COLO829 (cell line): Measurements from ENCODE around the gene DNAJC4.

Source experiments
- DNase-seq: peaks from one replicate; pipeline ENCODE4 v3.0.0; 2012; ENCODE audit warnings: low spot score

Gene DNAJC4

DNA sequence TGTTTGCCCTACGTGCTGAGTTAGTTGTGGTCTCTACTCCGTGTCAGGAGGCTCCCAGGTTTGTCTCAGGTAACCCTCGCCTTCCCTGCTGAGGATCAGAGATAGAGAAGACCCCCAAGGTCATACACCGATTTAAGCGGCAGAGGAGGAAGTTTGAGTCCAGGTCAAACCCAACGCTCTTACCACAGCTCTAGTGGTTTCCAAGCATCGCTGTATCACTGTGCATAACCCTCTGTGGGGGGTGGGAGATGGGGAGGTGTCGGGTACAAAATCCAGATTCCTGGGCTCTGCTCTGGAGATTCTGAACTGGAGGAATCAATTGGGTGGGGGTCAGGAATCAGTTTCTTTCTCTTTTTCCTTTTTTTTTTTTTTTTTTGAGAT, 627 bp downstream of the DNAJC4 start:
- no peak for DNase-seq

DNA sequence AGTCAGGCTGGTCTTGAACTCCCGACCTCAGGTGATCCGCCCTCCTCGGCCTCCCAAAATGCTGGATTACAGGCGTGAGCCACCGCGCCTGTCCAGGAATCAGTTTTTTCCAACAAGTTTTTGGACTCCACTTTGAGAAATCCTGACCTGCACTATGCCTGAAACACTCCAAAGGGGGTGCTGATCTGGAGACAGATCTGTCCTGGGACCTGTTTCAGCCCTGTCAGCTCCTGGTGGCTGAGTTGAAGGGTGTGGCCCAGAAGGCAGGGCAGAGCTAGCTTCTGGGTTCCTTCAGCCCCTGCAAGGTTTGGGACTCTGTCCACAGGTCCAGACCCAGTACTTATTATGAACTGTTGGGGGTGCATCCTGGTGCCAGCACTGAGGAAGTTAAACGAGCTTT, 1.2 kb downstream of the DNAJC4 start:
- DNase-seq = no peak

DNA sequence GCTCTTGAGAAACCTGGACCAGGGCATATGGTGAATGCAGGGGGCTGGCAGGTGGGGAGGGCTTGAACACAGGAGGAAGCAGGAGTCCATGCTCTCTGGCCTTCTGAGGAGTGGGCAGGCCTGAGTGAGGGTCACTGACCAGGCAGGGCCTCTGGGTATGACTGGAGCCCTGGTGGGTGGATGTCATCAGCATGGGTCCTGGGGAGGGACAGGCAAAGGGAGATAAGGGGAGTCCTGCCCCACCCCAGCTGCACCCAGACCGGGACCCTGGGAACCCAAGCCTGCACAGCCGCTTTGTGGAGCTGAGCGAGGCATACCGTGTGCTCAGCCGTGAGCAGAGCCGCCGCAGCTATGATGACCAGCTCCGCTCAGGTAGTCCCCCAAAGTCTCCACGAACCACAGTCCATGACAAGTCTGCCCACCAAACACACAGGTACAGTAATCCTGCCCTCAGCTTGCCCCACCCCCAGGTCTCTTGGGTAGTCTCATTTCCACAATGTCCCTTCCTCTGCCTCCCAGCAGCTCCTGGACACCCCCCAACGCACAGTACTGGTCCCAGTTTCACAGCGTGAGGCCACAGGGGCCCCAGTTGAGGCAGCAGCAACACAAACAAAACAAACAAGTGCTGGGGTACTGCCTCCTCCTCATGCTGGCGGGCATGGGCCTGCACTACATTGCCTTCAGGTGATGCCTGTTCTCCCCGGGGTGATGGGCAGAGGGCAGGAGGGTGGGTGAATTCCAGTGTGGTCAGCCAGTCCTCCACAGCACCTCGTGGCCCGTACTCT, 2.0 kb downstream of the DNAJC4 start:
- no peak for DNase-seq

DNA sequence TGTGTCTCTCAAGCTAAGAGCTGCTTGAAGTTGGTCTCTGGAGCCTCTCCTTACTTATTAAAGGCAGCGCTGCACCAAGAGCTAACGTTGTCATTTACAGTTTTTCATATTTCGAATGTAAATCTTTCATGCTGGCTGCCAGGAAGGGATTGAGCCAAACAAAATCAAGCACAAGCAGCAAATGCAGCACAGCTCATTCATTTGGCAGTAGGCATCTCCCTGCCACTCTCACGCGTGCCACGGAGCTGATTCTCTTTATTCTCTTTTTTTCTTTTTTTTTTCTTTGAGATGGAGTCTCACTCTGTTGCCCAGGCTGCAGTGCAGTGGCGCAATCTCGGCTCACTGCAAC, 2.6 kb downstream of the DNAJC4 start:
- DNase-seq = no peak

DNA sequence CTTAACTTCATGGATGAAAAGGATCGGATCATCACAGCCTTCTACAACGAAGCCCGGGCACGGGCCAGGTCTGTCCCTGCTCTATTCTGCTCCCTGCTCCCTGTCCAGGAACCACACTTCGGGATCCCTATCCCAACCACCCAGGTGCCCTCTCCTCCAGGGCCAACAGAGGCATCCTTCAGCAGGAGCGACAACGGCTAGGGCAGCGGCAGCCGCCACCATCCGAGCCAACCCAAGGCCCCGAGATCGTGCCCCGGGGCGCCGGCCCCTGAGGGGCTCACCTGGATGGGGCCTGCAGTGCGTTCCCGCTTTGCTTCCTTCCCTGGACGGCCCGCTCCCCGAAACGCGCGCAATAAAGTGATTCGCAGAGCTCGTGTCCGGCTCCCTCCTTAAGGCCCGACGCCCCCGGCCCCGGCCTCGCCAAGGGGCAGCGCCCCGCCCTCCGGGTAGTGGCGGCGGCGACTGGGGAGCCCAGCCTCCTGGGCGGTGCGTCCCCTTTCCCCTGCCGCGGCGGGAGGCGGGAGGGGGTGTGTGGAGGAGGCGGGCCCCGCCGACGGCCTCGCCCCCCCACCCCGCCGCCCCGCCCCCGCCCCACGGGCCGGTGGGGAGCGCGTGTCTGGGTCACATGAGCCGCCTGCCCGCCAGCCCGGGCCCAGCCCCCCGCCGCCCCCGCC, 3.7 kb downstream of the DNAJC4 start, which contains the start of gene VEGFB:
TSS of gene VEGFB (plus strand) at position 672 of the 674 bp plus-strand sequence. CDS start 250 bp downstream, outside the sequence.
- no peak for DNase-seq

DNA sequence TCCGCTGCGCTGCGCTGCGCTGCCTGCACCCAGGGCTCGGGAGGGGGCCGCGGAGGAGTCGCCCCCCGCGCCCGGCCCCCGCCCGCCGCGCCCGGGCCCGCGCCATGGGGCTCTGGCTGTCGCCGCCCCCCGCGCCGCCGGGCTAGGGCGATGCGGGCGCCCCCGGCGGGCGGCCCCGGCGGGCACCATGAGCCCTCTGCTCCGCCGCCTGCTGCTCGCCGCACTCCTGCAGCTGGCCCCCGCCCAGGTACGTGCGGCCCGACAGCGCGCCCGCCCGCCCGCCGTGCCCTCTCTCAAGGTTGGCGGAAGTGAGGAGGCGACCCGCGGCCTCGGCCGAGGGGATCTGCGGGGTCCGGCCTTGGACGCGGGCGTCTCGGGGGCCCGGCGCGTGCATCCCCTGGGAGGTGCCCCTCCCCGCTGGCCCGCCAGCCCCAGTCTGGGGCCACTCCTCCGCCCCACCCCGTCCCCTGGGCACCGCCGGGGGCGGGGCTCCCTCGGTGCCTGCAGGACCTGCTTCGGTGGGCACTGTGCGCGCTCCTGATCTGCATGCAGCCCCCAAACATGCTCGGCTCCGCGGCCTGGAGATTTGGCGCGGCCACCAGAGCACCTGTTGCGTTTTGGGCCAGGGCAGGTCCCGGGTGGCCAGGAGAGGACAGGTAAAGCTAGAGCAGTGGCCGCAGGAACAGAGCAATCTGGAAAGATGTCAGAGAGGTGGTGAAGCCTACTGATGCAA, 4.5 kb downstream of the DNAJC4 start:
- no peak for DNase-seq

DNA sequence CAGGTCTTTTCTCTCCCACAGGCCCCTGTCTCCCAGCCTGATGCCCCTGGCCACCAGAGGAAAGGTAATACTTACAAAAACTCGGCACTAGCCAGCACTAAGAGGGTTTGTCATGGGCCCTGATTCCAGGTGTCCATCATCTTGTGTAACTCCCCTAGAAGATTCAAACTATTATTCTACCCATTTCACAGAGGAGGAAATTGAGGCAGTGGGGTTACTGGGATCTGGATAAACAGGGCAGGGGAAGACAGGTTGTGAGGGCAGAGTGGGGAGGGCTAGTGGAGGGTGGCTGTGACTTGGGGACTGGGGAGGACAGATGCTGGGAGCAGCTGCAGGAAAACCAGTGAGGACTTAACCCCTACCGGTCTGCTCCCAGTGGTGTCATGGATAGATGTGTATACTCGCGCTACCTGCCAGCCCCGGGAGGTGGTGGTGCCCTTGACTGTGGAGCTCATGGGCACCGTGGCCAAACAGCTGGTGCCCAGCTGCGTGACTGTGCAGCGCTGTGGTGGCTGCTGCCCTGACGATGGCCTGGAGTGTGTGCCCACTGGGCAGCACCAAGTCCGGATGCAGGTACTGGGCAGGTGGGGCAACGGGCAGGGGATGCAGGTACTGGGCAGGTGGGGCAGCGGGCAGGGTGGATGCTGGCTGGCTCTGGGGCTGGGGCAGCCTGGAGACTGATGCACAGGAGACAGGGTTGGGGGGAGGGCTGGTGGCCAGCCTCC, 5.3 kb downstream of the DNAJC4 start:
- DNase-seq = no peak

DNA sequence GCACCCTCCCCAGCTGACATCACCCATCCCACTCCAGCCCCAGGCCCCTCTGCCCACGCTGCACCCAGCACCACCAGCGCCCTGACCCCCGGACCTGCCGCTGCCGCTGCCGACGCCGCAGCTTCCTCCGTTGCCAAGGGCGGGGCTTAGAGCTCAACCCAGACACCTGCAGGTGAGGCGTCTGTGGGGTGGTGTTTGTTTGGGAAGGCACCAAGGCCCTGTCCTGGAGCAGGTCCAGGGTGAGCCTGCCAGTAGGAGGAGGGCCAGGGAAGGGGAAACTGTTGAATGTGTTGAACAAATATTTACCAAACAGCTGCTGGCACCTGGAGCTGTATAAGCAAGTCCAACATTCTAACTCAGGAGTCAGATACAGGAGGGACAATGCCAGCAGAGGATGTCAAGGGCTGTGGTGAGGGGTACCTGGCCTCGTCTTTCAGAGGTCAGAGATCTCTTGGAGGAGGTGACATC, 7.2 kb downstream of the DNAJC4 start:
- DNase-seq = no peak

DNA sequence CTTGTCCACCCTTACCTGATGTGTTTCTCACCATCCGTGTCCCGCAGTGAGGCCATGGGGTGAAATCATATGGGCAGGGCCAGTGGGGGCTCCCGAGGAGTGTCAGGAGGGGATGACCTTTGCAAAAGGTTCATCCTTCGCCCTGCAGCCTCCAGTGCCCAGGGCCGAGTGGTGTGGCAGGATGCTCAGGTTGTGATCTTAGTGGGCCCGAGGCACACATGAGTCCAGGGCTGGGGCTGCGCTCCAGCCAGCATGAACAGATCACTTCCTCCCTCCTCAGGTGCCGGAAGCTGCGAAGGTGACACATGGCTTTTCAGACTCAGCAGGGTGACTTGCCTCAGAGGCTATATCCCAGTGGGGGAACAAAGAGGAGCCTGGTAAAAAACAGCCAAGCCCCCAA, 7.7 kb downstream of the DNAJC4 start:
- DNase-seq = no peak

DNA sequence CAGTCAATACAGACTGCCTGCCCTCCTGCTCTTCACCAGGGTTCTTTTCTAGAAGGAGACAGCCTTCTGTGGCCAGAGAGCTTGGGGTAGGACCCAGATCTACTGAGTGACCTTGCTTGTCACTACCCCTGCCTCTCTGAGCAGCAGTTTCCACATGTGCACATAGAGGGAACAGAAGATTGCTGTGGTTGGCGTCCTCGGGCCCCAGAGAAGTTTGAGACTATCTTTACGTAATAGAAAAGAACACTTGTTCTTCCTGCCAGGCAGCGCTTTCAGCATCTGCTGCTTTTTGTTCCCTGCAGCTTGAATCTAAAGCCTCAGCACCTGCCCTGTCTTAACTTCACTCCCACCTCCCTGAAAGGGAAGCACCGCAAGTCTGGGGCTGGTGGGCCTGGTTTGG, 8.7 kb downstream of the DNAJC4 start:
- no peak for DNase-seq

DNA sequence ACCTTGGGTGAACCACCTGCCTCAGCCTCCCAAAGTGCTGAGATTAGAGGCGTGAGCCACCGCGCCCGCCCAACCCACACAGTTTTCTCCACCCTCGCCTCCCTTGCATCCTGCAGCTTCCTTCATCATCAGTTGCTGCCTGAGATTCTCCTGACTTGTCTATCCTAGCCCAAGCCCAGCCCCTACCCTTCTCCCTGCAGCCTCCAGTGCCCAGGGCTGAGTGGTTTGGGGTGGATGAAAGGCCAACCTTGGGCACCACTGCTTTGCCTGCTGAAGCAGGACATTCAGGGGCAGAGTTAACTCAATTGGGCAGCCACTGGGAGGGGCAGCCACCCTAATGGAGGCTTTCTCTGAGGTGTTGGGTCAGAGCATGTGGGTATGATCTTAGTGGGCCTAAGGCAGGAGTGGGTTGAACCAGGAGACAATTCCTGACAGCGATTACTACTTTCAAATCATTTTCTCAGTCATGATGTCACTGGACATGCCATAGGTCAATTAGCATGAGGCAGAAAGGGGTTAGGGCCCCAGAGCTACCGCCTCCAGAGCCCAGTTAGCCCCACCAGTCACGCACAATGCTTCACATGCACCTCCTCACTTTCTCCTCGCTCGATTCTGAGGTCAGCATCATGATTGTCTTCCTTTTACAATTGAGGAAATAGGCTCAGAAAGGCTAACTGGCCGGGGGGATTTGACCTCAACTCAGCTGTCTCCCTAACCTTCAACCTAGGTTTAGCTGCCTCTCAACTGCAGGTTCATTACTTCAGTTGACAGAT, 9.5 kb downstream of the DNAJC4 start:
- no peak for DNase-seq

DNA sequence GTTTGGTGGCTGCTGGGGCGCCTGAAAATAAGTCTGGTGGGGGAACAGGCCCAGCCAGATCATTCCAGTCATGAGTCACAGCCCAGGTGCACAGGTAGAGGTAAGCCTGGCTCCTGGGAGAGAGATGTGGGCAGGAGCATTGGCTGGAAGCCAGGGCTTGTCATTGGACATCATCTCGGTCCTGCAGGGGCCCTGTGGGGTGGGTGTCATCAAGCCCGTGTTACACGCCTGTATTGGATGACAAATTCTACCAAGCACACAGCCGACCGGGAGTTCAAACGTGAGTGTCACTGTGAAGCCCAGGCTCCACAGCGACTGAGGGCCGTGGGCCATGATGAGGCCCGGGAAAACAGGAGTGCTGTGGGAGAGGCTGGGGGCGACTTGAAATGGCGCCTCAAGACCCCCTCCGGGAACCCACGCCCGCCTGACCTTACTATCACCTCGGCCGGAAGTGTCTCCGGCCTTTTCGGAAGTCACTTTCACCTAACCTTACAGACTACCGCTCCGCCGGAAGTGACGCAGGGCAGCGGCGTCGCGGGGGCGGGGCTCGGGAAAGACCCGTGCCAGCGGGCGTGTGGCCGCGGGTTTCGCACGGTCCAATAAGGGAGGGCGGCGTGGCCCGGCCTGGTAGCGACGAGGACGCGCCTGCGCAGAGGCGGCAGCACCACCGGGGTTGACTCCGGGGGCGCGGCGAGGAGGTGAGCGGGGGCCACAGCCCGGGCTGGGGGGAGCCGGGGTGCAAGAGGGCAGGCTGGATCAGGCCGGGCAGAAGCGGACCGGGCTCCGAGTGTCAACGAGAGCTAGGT, 10.3 kb downstream of the DNAJC4 start, which contains the start of gene FKBP2:
TSS of gene FKBP2 (plus strand) at position 661 of the 806 bp plus-strand sequence. CDS start 1,293 bp downstream, outside the sequence.
- DNase-seq = peak; percentile 96

DNA sequence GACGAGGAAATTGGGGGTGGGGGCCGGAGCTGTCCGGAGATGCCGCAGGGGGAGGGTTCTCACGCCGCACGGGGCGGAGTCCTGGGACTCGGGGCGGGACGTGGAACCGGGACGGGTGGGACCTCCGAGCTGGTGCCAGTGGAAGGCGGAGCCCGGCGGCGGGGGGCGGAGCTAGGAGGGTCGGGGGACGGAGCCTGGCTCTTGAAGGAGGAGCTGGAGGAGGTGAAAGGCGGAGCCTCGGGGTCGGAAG, 10.8 kb downstream of the DNAJC4 start:
- DNase-seq = peak; percentile 98

DNA sequence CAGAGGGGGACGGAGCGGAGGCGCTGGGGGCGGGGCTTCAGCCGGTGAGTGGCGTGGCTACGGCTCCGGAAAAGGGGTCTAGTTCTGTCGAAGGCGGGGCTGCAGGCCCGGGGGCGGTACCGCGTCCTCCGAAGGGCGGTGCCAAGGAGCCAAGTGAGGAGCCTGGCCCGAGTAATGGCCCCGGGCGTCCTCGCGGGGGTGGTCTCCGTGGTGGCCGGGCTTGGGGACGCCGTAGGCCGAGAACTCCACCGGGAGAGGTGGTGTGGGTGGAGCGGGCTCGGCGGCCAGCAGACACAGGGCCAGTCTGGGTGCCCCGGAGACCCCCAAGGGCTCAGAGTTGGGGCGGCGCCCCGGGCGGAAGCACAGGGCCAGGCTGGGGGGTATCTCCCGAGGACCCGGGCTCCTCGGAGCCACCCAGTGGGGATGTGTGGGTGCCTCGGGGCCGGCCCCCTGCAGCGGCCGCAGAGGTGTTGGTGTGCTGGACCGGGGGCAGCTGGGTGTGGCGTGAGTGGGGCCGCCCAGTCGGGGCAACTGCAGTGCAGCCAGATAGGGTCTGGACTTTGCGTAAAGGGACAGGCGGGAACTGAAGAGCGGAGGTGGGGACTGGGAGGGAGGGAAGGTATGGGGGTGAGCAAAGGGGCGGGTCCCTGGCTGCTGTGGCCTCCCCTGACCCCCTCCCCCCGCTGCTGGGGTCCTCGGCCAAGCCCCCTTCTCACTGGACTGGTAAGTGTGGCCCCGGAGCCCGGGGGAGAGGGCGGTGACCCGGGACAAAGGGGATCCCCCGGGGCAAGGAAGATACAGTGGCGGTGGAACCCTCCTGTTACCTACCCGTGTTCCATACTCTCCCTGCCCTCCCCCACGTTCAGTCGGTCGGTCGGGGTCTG, 11.4 kb downstream of the DNAJC4 start:
- no peak for DNase-seq

DNA sequence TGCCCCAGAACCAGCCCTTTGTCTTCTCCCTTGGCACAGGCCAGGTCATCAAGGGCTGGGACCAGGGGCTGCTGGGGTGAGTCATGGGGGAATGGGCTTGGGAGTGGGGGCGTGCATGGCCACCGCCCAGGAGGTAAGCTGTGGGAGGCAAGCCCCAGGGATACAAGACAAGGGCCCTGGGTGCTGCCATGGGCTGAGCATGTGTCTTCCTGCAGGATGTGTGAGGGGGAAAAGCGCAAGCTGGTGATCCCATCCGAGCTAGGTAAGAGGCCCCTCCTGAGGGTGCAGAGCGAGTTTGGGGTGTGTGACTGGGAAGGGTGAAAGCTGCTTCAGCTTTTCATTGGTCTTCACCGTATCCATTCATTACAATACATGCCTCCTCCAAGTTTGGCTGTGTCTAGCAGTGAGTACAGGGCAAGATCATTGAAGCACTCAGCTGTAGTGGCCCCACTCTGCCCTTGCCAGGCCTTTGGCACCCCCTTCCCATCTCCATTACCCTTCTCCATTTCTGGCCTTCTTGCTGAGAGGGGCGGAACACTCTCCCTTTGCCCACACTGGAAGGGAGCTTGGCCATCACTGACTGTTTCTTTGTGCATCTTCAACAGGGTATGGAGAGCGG, 13.0 kb downstream of the DNAJC4 start:
- DNase-seq = no peak

DNA sequence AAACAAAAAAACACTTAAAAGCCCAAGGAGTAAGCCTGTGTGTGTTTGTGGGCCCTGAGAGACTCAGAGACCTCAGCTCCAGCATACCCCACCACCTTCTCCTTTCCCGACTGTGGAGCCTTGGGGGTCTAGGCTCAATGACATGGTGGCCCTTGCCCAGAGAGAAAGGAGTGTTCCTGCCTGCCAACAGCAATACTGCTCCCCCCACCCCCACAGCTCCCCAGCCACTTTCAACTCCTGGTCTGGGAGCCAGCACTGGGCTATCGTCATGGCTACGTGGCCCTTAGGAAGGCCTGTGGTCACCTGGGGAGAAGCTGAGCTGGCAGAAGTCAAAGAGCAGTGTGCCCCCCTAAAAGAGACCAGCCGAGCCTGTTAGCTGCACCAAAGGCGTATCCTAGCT, 13.8 kb downstream of the DNAJC4 start:
- no peak for DNase-seq

DNA sequence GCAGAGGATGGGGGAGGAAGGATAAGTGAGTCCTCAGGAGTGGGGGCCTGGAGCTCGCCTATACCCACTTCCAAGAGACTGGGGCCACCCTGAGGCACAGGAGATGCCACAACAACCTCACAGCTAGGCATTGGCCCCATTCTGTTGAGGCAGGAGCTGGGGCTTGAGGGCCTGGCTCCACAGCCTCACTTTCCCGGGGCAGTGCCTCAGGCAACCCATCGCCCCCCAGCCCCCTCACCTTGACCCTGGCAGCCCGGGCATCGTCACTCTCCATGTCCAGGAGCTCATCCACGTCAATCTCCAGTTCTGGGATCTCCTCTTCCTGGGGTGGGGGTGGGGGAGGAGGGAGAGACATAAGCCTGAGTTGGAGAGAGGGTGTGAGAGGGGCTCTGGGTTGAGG, 14.6 kb downstream of the DNAJC4 start:
- no peak for DNase-seq

DNA sequence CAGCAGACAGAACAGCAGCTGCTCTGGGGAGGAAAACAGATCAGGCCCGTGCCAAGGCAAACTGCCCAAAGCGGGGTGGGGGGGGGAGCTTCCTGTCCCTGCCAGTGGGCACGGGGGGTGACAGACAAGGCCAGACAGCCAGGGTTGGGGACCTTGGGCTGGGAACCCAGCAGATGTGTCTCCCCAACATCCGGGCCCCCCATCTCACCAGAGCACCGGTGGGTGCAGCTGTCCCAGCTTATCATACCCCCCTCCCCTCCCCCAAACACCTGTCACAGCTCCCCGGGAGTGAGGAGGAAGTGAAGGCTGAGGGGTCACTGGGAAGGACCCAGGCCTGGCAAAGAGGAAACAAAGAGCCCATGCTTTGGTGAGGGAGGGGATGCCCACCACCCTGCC, 15.1 kb downstream of the DNAJC4 start:
- no peak for DNase-seq
